GM12878 (cell line): ENCODE results near the gene HSD17B13.
"Not testable (repeated sequence)": the region's sequence is repeated elsewhere in the genome, so short reads cannot be mapped to it uniquely, and the experiment has no call there.

Experiments used
- NR2C2 ChIP-seq: IDR thresholded peaks from 2 replicates; pipeline ENCODE4 v1.6.1; 2011; ENCODE audit warnings: borderline replicate concordance, low read depth; ENCODE audit not compliant: control insufficient read depth, insufficient read length
- PAX5 ChIP-seq: IDR thresholded peaks from 2 replicates; pipeline ENCODE4 v1.6.1; 2011; ENCODE audit warnings: low read depth, low read length, borderline replicate concordance
- POLR2A ChIP-seq: IDR thresholded peaks from 2 replicates; pipeline ENCODE4 v1.6.1; 2011; ENCODE audit warnings: low read depth, mild to moderate bottlenecking, low read length
- SRF ChIP-seq, 2 experiments: IDR thresholded peaks; 2 replicates each; pipeline ENCODE4 v1.6.1; 2011; ENCODE audit warnings: low read depth in 2 of 2, low read length in 2 of 2, mild to moderate bottlenecking in 1 of 2, moderate library complexity in 1 of 2
- TF ChIP-seq, protein P1 (sequence below), 3 experiments: IDR thresholded peaks in 2 of 3; conservative IDR thresholded peaks in 1 of 3; 2 replicates each; pipeline ENCODE4 v1.5.1; 2011; ENCODE audit warnings: low read depth in 3 of 3, low read length in 3 of 3, mild to moderate bottlenecking in 3 of 3, control low read depth in 2 of 3, moderate library complexity in 2 of 3, inconsistent platforms in 1 of 3, mixed read lengths in 1 of 3; ENCODE audit not compliant: control insufficient read depth in 2 of 3, insufficient read depth in 1 of 3; ENCODE audit errors: extremely low read depth in 1 of 3
- TF ChIP-seq, protein P2 (sequence below): IDR thresholded peaks from 2 replicates; pipeline ENCODE4 v1.6.1; 2011; ENCODE audit warnings: mild to moderate bottlenecking, low read depth, low read length, moderate library complexity; ENCODE audit not compliant: insufficient replicate concordance

DNA sequence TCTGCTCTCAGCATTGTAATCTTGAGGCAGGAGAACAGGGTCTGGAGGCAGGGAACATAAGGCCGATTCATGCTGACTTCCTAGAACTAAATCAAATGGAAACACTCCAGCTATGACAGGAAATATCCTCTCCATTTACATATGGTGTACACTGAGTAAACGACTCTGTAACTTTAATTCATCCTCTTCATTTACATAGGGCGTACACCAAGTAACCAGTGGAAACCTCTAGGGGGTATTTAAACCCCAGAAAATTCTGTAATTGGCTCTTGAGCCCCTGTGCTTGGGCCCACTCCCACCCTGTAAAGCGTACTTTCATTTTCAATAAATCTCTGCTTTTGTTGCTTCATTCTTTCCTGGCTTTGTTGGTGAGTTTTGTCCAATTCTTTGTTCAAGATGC lies 7.7 kb downstream of the HSD17B13 start:
- TF ChIP-seq, protein P1, sequence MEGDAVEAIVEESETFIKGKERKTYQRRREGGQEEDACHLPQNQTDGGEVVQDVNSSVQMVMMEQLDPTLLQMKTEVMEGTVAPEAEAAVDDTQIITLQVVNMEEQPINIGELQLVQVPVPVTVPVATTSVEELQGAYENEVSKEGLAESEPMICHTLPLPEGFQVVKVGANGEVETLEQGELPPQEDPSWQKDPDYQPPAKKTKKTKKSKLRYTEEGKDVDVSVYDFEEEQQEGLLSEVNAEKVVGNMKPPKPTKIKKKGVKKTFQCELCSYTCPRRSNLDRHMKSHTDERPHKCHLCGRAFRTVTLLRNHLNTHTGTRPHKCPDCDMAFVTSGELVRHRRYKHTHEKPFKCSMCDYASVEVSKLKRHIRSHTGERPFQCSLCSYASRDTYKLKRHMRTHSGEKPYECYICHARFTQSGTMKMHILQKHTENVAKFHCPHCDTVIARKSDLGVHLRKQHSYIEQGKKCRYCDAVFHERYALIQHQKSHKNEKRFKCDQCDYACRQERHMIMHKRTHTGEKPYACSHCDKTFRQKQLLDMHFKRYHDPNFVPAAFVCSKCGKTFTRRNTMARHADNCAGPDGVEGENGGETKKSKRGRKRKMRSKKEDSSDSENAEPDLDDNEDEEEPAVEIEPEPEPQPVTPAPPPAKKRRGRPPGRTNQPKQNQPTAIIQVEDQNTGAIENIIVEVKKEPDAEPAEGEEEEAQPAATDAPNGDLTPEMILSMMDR (IDR thresholded peaks at IDR 0.05 in 2 of 3, conservative IDR thresholded peaks at IDR 0.05 in 1 of 3; ENCODE audit: control insufficient read depth in 2 of 3, extremely low read depth in 1 of 3, insufficient read depth in 1 of 3, low read depth in 3 of 3, low read length in 3 of 3): not testable (repeated sequence)
- not testable (repeated sequence) for TF ChIP-seq SRF (IDR thresholded peaks at IDR 0.05; ENCODE audit: low read depth in 2 of 2, low read length in 2 of 2); NR2C2; POLR2A; PAX5
- TF ChIP-seq, protein P2, sequence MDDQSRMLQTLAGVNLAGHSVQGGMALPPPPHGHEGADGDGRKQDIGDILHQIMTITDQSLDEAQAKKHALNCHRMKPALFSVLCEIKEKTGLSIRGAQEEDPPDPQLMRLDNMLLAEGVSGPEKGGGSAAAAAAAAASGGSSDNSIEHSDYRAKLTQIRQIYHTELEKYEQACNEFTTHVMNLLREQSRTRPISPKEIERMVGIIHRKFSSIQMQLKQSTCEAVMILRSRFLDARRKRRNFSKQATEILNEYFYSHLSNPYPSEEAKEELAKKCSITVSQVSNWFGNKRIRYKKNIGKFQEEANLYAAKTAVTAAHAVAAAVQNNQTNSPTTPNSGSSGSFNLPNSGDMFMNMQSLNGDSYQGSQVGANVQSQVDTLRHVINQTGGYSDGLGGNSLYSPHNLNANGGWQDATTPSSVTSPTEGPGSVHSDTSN: not testable (repeated sequence)
